Measurements from ENCODE around the gene TAF4. TPM values are rescaled to one million over a fixed set of nuclear protein-coding genes. Genes with fewer than 3 reads are reported as not detected.
A peak's percentile ranks its signal among the peaks of the same experiment; 100 is the strongest.
"Not testable (repeated sequence)": the region's sequence is repeated elsewhere in the genome, so short reads cannot be mapped to it uniquely, and the experiment has no call there.

The TAF4 gene
- total and polyA plus RNA-seq, 8 donors: 5.7 to 15.2 (median 8.4) TPM

- Histone ChIP-seq H3K36me3 (no peaks in the 10 kb centered on the region), H3K9me3 (no peaks in the 10 kb centered on the region), H3K4me3 (no peak overlapping the region), H3K27me3 (no peaks in the 10 kb centered on the region), H3K27ac (no peak overlapping the region), H3K4me1 (no peaks in the 10 kb centered on the region)
- 97% methylated on average over 1 of the region's 1 CpG for WGBS, 2 donors
- FAIRE-seq (no peak), DNase-seq (no peak), ATAC-seq (no peak)
- intact Hi-C loops (cut with DNase I): no loop called here
- TF ChIP-seq CTCF (IDR thresholded peaks at IDR 0.05): no peak
Measured at GRCh38 chr20:62079166-62079565, 13.5 kb upstream of the TAF4 start.

- H3K9me3 ChIP-seq: no peaks in the 10 kb centered on the region
- no peaks in the 10 kb centered on the region for H3K36me3 ChIP-seq
- TF ChIP-seq CTCF (IDR thresholded peaks at IDR 0.05): no peak
- no peak for ATAC-seq
- no peak for FAIRE-seq
- H3K27me3 ChIP-seq: no peaks in the 10 kb centered on the region
- peaks cover 0 to 4% (median 0%) of the 10 kb centered on the region in 3 donors for H3K4me1 ChIP-seq
- intact Hi-C loops (cut with DNase I): loop anchor here in 1 of 3 donors (5.0 kb wide), 1 partner anchor 44 kb away; no protein-coding TSS in a partner anchor
- H3K27ac ChIP-seq: no peak overlapping the region
- 80 to 88% methylated on average over 5 of the region's 5 CpGs for WGBS, 2 donors
- no peak overlapping the region for H3K4me3 ChIP-seq
- DNase-seq: no peak
Measured at GRCh38 chr20:62073323-62073722, 7.6 kb upstream of the TAF4 start.

- not testable (repeated sequence) for DNase-seq, H3K36me3 ChIP-seq, ATAC-seq, H3K27me3 ChIP-seq, H3K4me3 ChIP-seq, FAIRE-seq, H3K9me3 ChIP-seq, H3K27ac ChIP-seq
- intact Hi-C loops (cut with DNase I): loop anchor here in 1 of 3 donors (5.0 kb wide), 1 partner anchor 45 kb away; no protein-coding TSS in a partner anchor
- 71 to 72% methylated on average over 6 of the region's 8 CpGs for WGBS, 2 donors
- peaks cover 8 to 14% (median 9%) of the 10 kb centered on the region in 3 donors for H3K4me1 ChIP-seq
Measured at GRCh38 chr20:62071669-62072430, 6.2 kb upstream of the TAF4 start.

GRCh38 chr20:62069741-62070216 lies 4.1 kb upstream of the TAF4 start:
- peak in 2 of 6 donors; percentile 28 to 60 for DNase-seq
- Histone ChIP-seq H3K27ac (peak overlapping the region; percentile 8 to 32 (median 20)), H3K4me3 (no peak overlapping the region), H3K36me3 (no peaks in the 10 kb centered on the region), H3K27me3 (no peaks in the 10 kb centered on the region), H3K9me3 (no peaks in the 10 kb centered on the region), H3K4me1 (peaks cover 11 to 16% (median 12%) of the 10 kb centered on the region in 3 donors)
- no peak for FAIRE-seq
- peak in 2 of 4 donors; percentile 4 to 15 for ATAC-seq
- 60 to 63% methylated on average over 11 of the region's 11 CpGs for WGBS, 2 donors
- TF ChIP-seq CTCF (IDR thresholded peaks at IDR 0.05): no peak
- intact Hi-C loops (cut with DNase I): loop anchor here in 1 of 3 donors (5.0 kb wide), 1 partner anchor 48 kb away; no protein-coding TSS in a partner anchor

- FAIRE-seq (no peak), ATAC-seq (no peak), DNase-seq (no peak)
- Histone ChIP-seq H3K4me1 (peaks cover 11 to 17% (median 12%) of the 10 kb centered on the region in 3 donors), H3K9me3 (no peaks in the 10 kb centered on the region), H3K27me3 (no peaks in the 10 kb centered on the region), H3K4me3 (no peak overlapping the region), H3K27ac (peak overlapping the region in 3 of 4 donors; percentile 17 to 32 (median 22)), H3K36me3 (no peaks in the 10 kb centered on the region)
- 77 to 78% methylated on average over 7 of the region's 7 CpGs for WGBS, 2 donors
- no peak for TF ChIP-seq CTCF (IDR thresholded peaks at IDR 0.05)
- intact Hi-C loops (cut with DNase I): no loop called here
Measured at GRCh38 chr20:62068997-62069396, 3.3 kb upstream of the TAF4 start.
